Measurements from ENCODE around the gene MICAL2. TPM values are rescaled to one million over a fixed set of nuclear protein-coding genes. Genes with fewer than 3 reads are reported as not detected.

Gene MICAL2
- total and polyA plus RNA-seq, 2 donors (not counting 3 experiments of a cell fraction or from before 2014, with no cell fraction given): 67.6 to 200 TPM

GRCh38 chr11:12281571-12282478 lies 171.4 kb downstream of the MICAL2 start:
- H3K27ac ChIP-seq (ENCODE audit: insufficient read depth, low read depth, low read length): no peak overlapping the region
- no peak overlapping the region for H3K9ac ChIP-seq (replicated peaks; ENCODE audit: extremely low read depth, insufficient read depth, low read length)
- FAIRE-seq: peak; percentile 98
- intact Hi-C loops (cut with micrococcal nuclease) (loop anchor here (1.0 to 5.0 kb wide), 8 partner anchors 42 to 1255 kb away; no protein-coding TSS in a partner anchor), dilution Hi-C loops (cut with MboI; ENCODE audit: extremely low pct_ligation_motif_present, low sequenced_read_pairs) (no loop called here)
- no TSS peak for BruUV-seq (replicated peaks)
- H3K4me3 ChIP-seq (replicated peaks in 1 of 3; ENCODE audit: insufficient read depth in 1 of 3, low read depth in 1 of 3, low read length in 3 of 3): no peak overlapping the region
- H3K79me2 ChIP-seq (ENCODE audit: control insufficient read depth, insufficient read depth, low read length): no peaks in the 10 kb centered on the region
- peak; percentile 81 for DNase-seq (ENCODE audit: low read depth, low spot score)
- peak; percentile 82 to 91 for TF ChIP-seq CTCF (IDR thresholded peaks at IDR 0.05; ENCODE audit: extremely low read depth in 1 of 2, insufficient read depth in 1 of 2, low read depth in 1 of 2, low read length in 2 of 2)
- no peak for TF ChIP-seq EZH2 (IDR thresholded peaks at IDR 0.05; ENCODE audit: borderline replicate concordance, low read depth, low read length, severe bottlenecking)
- TF ChIP-seq MYC (IDR thresholded peaks at IDR 0.05; ENCODE audit: low read depth, low read length): no peak
- TF ChIP-seq POLR2AphosphoS5 (IDR thresholded peaks at IDR 0.05; ENCODE audit: insufficient read depth, low read depth, low read length): peak; percentile 25
- TF ChIP-seq, protein P1, sequence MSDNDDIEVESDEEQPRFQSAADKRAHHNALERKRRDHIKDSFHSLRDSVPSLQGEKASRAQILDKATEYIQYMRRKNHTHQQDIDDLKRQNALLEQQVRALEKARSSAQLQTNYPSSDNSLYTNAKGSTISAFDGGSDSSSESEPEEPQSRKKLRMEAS (IDR thresholded peaks at IDR 0.05; ENCODE audit: insufficient read depth, insufficient read length): peak; percentile 51
- no peak for TF ChIP-seq POLR2A (IDR thresholded peaks at IDR 0.05; ENCODE audit: low read depth, low read length)
- CTCF ChIA-PET: interaction anchor here (0.8 to 7.9 kb wide), 41 partner anchors 12 to 1254 kb away, joined by 3 to 219 read pairs (median 6); partner anchors contain the start of gene MICAL2
- H3K9me1 ChIP-seq (replicated peaks; ENCODE audit: control insufficient read depth, extremely low read depth, insufficient read depth, low read length): no peaks in the 10 kb centered on the region
- H3K27me3 ChIP-seq (ENCODE audit: control insufficient read depth in 2 of 2, insufficient read depth in 2 of 2, low read length in 2 of 2): no peaks in the 10 kb centered on the region
- peak overlapping the region; percentile 47 for H2AFZ ChIP-seq (ENCODE audit: low read depth, low read length)
- no peak overlapping the region for H3K4me2 ChIP-seq (ENCODE audit: insufficient read depth, low read length)
- no peaks in the 10 kb centered on the region for H3K36me3 ChIP-seq (ENCODE audit: control insufficient read depth in 2 of 2, extremely low read depth in 1 of 2, insufficient read depth in 2 of 2, low read length in 2 of 2)
- POLR2A ChIA-PET: no interaction called here
- peaks cover 27% of the 10 kb centered on the region for H3K4me1 ChIP-seq (ENCODE audit: control insufficient read depth, extremely low read depth, insufficient read depth, low read length)
- H3K9me3 ChIP-seq (replicated peaks; ENCODE audit: control insufficient read depth, insufficient read depth, low read length): no peaks in the 10 kb centered on the region
- no peaks in the 10 kb centered on the region for H4K20me1 ChIP-seq (replicated peaks; ENCODE audit: control insufficient read depth, extremely low read depth, insufficient read depth, low read length)

All from endothelial cell of umbilical vein (primary cell).